ENCODE measurements around the gene ATP10A. TPM values are rescaled to one million over a fixed set of nuclear protein-coding genes. Genes with fewer than 3 reads are reported as not detected.

ATP10A gene
- total and polyA plus RNA-seq, 2 experiments from 2014 or later = not detected

- Histone ChIP-seq H3K36me3 (no peaks in the 10 kb centered on the region), H3K27ac (no peak overlapping the region), H3K4me3 (no peak overlapping the region), H3K9me3 (ENCODE audit: low read depth) (no peaks in the 10 kb centered on the region), H3K27me3 (no peaks in the 10 kb centered on the region), H3K4me1 (ENCODE audit: low read depth) (no peaks in the 10 kb centered on the region)
- TF ChIP-seq CTCF (IDR thresholded peaks at IDR 0.05; ENCODE audit: low read depth, low read length) = no peak
- DNase-seq (ENCODE audit: low read depth in 1 of 2, low spot score in 1 of 2) = no peak
These were observed 92.3 kb downstream of the ATP10A start for GRCh38 chr15:25770618-25771337.

GRCh38 chr15:25770031-25770430, 93.1 kb downstream of the ATP10A start:
- no peak overlapping the region for H3K27ac ChIP-seq
- H3K27me3 ChIP-seq = no peaks in the 10 kb centered on the region
- no peak overlapping the region for H3K4me3 ChIP-seq
- H3K4me1 ChIP-seq (ENCODE audit: low read depth) = no peaks in the 10 kb centered on the region
- H3K36me3 ChIP-seq = no peaks in the 10 kb centered on the region
- H3K9me3 ChIP-seq (ENCODE audit: low read depth) = no peaks in the 10 kb centered on the region
- TF ChIP-seq CTCF (IDR thresholded peaks at IDR 0.05; ENCODE audit: low read depth, low read length) = no peak
- no peak for DNase-seq (ENCODE audit: low read depth in 1 of 2, low spot score in 1 of 2)

- no peak for DNase-seq (ENCODE audit: low read depth in 1 of 2, low spot score in 1 of 2)
- no peaks in the 10 kb centered on the region for H3K36me3 ChIP-seq
- no peak overlapping the region for H3K27ac ChIP-seq
- H3K9me3 ChIP-seq (ENCODE audit: low read depth) = no peaks in the 10 kb centered on the region
- no peak for TF ChIP-seq CTCF (IDR thresholded peaks at IDR 0.05; ENCODE audit: low read depth, low read length)
- H3K27me3 ChIP-seq = no peaks in the 10 kb centered on the region
- H3K4me3 ChIP-seq = no peak overlapping the region
- H3K4me1 ChIP-seq (ENCODE audit: low read depth) = no peaks in the 10 kb centered on the region
These were observed 94.9 kb downstream of the ATP10A start for GRCh38 chr15:25768271-25768670.

GRCh38 chr15:25767356-25768151, 95.6 kb downstream of the ATP10A start:
- Histone ChIP-seq H3K4me1 (ENCODE audit: low read depth) (no peaks in the 10 kb centered on the region), H3K27me3 (no peaks in the 10 kb centered on the region), H3K36me3 (no peaks in the 10 kb centered on the region), H3K9me3 (ENCODE audit: low read depth) (no peaks in the 10 kb centered on the region), H3K4me3 (no peak overlapping the region), H3K27ac (no peak overlapping the region)
- no peak for TF ChIP-seq CTCF (IDR thresholded peaks at IDR 0.05; ENCODE audit: low read depth, low read length)
- DNase-seq (ENCODE audit: low read depth in 1 of 2, low spot score in 1 of 2) = no peak

GRCh38 chr15:25766417-25766816, 96.7 kb downstream of the ATP10A start:
- no peak for TF ChIP-seq CTCF (IDR thresholded peaks at IDR 0.05; ENCODE audit: low read depth, low read length)
- Histone ChIP-seq H3K9me3 (ENCODE audit: low read depth) (no peaks in the 10 kb centered on the region), H3K4me1 (ENCODE audit: low read depth) (no peaks in the 10 kb centered on the region)

More at GRCh38 chr15:25766417-25766816, 96.7 kb downstream of the ATP10A start:
- no peak overlapping the region for H3K4me3 ChIP-seq
- no peaks in the 10 kb centered on the region for H3K27me3 ChIP-seq
- DNase-seq (ENCODE audit: low read depth in 1 of 2, low spot score in 1 of 2) = no peak
- no peaks in the 10 kb centered on the region for H3K36me3 ChIP-seq
- no peak overlapping the region for H3K27ac ChIP-seq
